Measurements from ENCODE around the gene TMEM175. TPM values are rescaled to one million over a fixed set of nuclear protein-coding genes. Genes with fewer than 3 reads are reported as not detected.
"Not testable (repeated sequence)": the region's sequence is repeated elsewhere in the genome, so short reads cannot be mapped to it uniquely, and the experiment has no call there.

The TMEM175 gene
- total RNA-seq, 1 donor from 2014 or later, result 16.0 TPM

DNA sequence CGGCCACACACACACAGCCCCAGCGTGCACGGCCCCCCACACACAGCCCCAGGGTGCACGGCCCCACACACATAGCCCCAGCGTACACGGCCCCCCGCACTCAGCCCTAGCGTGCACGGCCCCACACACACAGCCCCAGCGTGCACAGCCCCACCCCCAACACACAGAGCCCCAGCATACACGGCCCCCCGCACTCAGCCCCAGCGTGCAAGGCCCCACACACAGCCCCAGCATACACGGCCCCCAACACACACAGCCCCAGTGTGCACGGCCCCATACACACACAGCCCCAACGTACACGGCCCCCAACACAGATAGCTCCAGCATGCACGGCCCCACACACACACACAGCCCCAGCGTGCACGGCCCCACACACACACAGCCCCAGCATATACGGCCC lies 17.7 kb upstream of the TMEM175 start:
- no peak for DNase-seq (ENCODE audit: low read depth)
- Histone ChIP-seq H3K27me3 (ENCODE audit: control insufficient read depth, insufficient read depth, low read length) (no peaks in the 10 kb centered on the region), H3K36me3 (ENCODE audit: control insufficient read depth, insufficient read depth, low read length) (peaks cover 2% of the 10 kb centered on the region), H3K4me3 (ENCODE audit: low read depth, low read length) (no peak overlapping the region)
- TF ChIP-seq CTCF (IDR thresholded peaks at IDR 0.05; ENCODE audit: insufficient read depth, low read length, poor library complexity, severe bottlenecking), result no peak

DNA sequence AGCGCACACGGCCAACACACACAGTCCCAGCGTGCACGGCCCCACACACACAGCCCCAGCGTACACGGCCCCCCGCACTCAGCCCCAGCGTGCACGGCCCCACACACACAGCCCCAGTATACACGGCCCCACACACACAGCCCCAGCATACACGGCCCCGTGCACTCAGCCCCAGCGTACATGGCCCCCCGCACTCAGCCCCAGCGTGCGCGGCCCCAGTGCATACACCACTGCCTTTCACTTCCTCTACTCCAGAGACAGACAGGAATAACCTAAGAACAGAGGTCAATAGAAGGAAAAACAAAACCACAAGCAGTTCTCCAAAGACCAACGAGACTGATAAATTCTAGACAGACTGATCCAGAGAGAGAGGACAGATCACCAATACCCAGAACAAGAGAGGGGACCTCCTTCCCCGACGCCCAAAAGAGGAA lies 17.2 kb upstream of the TMEM175 start:
- TF ChIP-seq CTCF (IDR thresholded peaks at IDR 0.05; ENCODE audit: insufficient read depth, low read length, poor library complexity, severe bottlenecking), result no peak
- peaks cover 2% of the 10 kb centered on the region for H3K36me3 ChIP-seq (ENCODE audit: control insufficient read depth, insufficient read depth, low read length)
- no peak for DNase-seq (ENCODE audit: low read depth)
- H3K27me3 ChIP-seq (ENCODE audit: control insufficient read depth, insufficient read depth, low read length), result no peaks in the 10 kb centered on the region
- no peak overlapping the region for H3K4me3 ChIP-seq (ENCODE audit: low read depth, low read length)

GRCh38 chr4:915595-915994 lies 16.7 kb upstream of the TMEM175 start:
- H3K36me3 ChIP-seq (ENCODE audit: control insufficient read depth, insufficient read depth, low read length), result peaks cover 2% of the 10 kb centered on the region
- no peak for DNase-seq (ENCODE audit: low read depth)
- no peak for TF ChIP-seq CTCF (IDR thresholded peaks at IDR 0.05; ENCODE audit: insufficient read depth, low read length, poor library complexity, severe bottlenecking)
- H3K27me3 ChIP-seq (ENCODE audit: control insufficient read depth, insufficient read depth, low read length), result no peaks in the 10 kb centered on the region
- H3K4me3 ChIP-seq (ENCODE audit: low read depth, low read length), result no peak overlapping the region

DNA sequence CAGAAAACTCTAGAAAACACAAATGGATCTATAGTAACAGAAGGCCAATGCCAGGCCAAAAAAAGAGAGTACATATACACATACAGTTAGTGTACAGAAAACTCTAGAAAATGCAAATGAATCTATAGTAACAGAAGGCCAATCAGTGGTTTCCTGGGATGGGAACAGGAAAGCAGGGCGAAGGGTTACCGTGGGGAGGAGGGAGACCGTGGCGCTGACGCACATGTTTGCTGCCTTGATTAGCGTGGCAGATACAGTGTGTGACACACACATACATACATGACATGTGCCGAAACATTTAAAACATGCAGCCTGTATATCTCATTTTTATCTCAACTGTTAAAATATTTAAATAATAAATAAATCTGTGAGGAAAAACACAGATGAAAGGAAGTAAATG lies 14.8 kb upstream of the TMEM175 start:
- TF ChIP-seq CTCF (IDR thresholded peaks at IDR 0.05; ENCODE audit: insufficient read depth, low read length, poor library complexity, severe bottlenecking), result no peak
- no peak for DNase-seq (ENCODE audit: low read depth)
- no peaks in the 10 kb centered on the region for H3K27me3 ChIP-seq (ENCODE audit: control insufficient read depth, insufficient read depth, low read length)
- no peak overlapping the region for H3K4me3 ChIP-seq (ENCODE audit: low read depth, low read length)
- H3K36me3 ChIP-seq (ENCODE audit: control insufficient read depth, insufficient read depth, low read length), result no peaks in the 10 kb centered on the region

DNA sequence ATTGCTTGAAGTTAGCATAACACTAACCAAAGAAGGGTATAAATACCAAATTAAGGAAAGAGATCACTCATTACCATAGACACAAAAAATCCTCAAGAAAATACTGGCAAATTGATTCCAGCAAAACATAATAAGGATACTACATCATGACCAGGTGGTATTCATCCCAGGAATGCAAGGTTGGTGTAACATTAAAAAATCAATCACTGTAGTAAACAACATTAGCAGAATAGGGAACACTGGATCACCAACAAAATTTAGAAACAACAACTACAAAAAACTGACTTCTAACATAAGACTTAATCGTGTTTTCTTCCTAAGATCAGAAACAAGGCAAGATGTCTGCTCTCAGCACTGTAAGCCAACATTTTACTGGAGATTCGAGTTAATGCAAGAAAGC lies 14.3 kb upstream of the TMEM175 start:
- H3K36me3 ChIP-seq (ENCODE audit: control insufficient read depth, insufficient read depth, low read length), result no peaks in the 10 kb centered on the region
- no peaks in the 10 kb centered on the region for H3K27me3 ChIP-seq (ENCODE audit: control insufficient read depth, insufficient read depth, low read length)
- DNase-seq (ENCODE audit: low read depth), result no peak
- TF ChIP-seq CTCF (IDR thresholded peaks at IDR 0.05; ENCODE audit: insufficient read depth, low read length, poor library complexity, severe bottlenecking), result no peak
- no peak overlapping the region for H3K4me3 ChIP-seq (ENCODE audit: low read depth, low read length)

DNA sequence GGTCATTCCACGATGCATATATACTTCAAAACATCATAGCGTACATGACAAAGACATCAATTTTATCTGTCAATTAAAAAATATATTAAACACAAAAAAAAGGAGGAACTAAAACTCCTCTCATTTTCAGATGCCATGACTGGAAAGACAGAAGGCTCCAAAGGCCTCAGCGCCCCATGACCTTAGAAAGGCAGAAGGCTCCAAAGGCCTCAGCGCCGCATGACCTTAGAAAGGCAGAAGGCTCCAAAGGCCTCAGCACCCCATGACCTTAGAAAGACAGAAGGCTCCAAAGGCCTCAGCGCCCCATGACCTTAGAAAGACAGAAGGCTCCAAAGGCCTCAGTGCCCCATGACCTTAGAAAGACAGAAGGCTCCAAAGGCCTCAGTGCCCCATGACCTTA lies 13.7 kb upstream of the TMEM175 start:
- not testable (repeated sequence) for H3K36me3 ChIP-seq (ENCODE audit: control insufficient read depth, insufficient read depth, low read length); H3K27me3 ChIP-seq (ENCODE audit: control insufficient read depth, insufficient read depth, low read length); DNase-seq (ENCODE audit: low read depth); H3K4me3 ChIP-seq (ENCODE audit: low read depth, low read length)

GRCh38 chr4:919004-919680 lies 13.1 kb upstream of the TMEM175 start:
- not testable (repeated sequence) for H3K27me3 ChIP-seq (ENCODE audit: control insufficient read depth, insufficient read depth, low read length); H3K4me3 ChIP-seq (ENCODE audit: low read depth, low read length); H3K36me3 ChIP-seq (ENCODE audit: control insufficient read depth, insufficient read depth, low read length); DNase-seq (ENCODE audit: low read depth)

Data from kidney epithelial cell (primary cell).